Spinal cord (tissue), 10 donors: ENCODE results near the gene STPG2. TPM values are rescaled to one million over a fixed set of nuclear protein-coding genes. Genes with fewer than 3 reads are reported as not detected.

ENCODE experiments used
- DNase-seq, 6 donors: peaks; one replicate each; pipeline versions ENCODE4 v3.0.0 to v3.0.0-alpha.2; 2013 to 2015; ENCODE audit warnings: low spot score in 6 of 6, low read depth in 4 of 6
- H3K27ac ChIP-seq: one replicate; pipeline ENCODE4 v1.5.1; 2013; ENCODE audit warnings: low read depth, low read length, control low read depth
- H3K27me3 ChIP-seq: one replicate; pipeline ENCODE4 v1.6.1; 2013; ENCODE audit warnings: low read length; ENCODE audit not compliant: control insufficient read depth, insufficient read depth
- H3K36me3 ChIP-seq: one replicate; pipeline ENCODE4 v1.6.1; 2013; ENCODE audit warnings: low read length; ENCODE audit not compliant: control insufficient read depth, insufficient read depth
- H3K4me1 ChIP-seq: one replicate; pipeline ENCODE4 v1.6.1; 2013; ENCODE audit warnings: low read length; ENCODE audit not compliant: control insufficient read depth, insufficient read depth
- H3K4me3 ChIP-seq: one replicate; pipeline ENCODE4 v1.5.1; 2013; ENCODE audit warnings: low read depth, low read length, control low read depth
- H3K9me3 ChIP-seq: one replicate; pipeline ENCODE4 v1.6.1; 2013; ENCODE audit warnings: low read length; ENCODE audit not compliant: control insufficient read depth, insufficient read depth
- WGBS: methylation state at CpG from one replicate; pipeline ENCODE4 v1.1.5; 2013; ENCODE audit warnings: missing lambda C conversion rate; ENCODE audit not compliant: insufficient coverage; 5-methylcytosine and 5-hydroxymethylcytosine counted together
- polyA plus RNA-seq, 2 donors: library from polyadenylated mRNA; unstranded; fragments of 120-200 nt; gene quantifications; one replicate each; pipeline ENCODE4 v1.2.1, GENCODE V29; 2013; ENCODE audit not compliant: insufficient read length in 2 of 2
- total RNA-seq, 2 donors: library from RNA; depleted of rRNA in 1 of 2; stranded (reverse); fragments of 120-200 nt in 1 of 2; fragments of >200 nt in 1 of 2; gene quantifications; one replicate each; pipeline versions ENCODE4 v1.2.3 to v1.2.4, GENCODE V29; 2013 to 2014
- donor health status: healthy.

Gene STPG2
- total and polyA plus RNA-seq, 4 donors: 0.13 to 2.7 (median 0.61) TPM

GRCh38 chr4:97868097-97868496 lies 275.2 kb downstream of the STPG2 start:
- WGBS: no CpG with 5 or more reads among the region's 4 CpGs

GRCh38 chr4:97867557-97868091 lies 275.7 kb downstream of the STPG2 start:
- Histone ChIP-seq H3K27me3 (no peaks in the 10 kb centered on the region), H3K27ac (no peak overlapping the region), H3K36me3 (no peaks in the 10 kb centered on the region), H3K9me3 (no peaks in the 10 kb centered on the region), H3K4me3 (no peak overlapping the region), H3K4me1 (no peaks in the 10 kb centered on the region)
- WGBS: no CpG with 5 or more reads among the region's 1 CpG
- DNase-seq: peak in 2 of 6 donors; percentile 7 to 11

More at GRCh38 chr4:97868097-97868496, 275.2 kb downstream of the STPG2 start:
- Histone ChIP-seq H3K36me3 (no peaks in the 10 kb centered on the region), H3K9me3 (no peaks in the 10 kb centered on the region), H3K4me1 (no peaks in the 10 kb centered on the region), H3K27ac (no peak overlapping the region), H3K27me3 (no peaks in the 10 kb centered on the region), H3K4me3 (no peak overlapping the region)
- DNase-seq: no peak

GRCh38 chr4:97866821-97867556 lies 276.3 kb downstream of the STPG2 start:
- Histone ChIP-seq H3K9me3 (no peaks in the 10 kb centered on the region), H3K27me3 (no peaks in the 10 kb centered on the region), H3K4me1 (no peaks in the 10 kb centered on the region), H3K27ac (no peak overlapping the region), H3K4me3 (no peak overlapping the region), H3K36me3 (no peaks in the 10 kb centered on the region)
- peak in 2 of 6 donors; percentile 8 to 9 for DNase-seq

- H3K36me3 ChIP-seq: no peaks in the 10 kb centered on the region
- H3K4me3 ChIP-seq: no peak overlapping the region
- no peaks in the 10 kb centered on the region for H3K27me3 ChIP-seq
- H3K27ac ChIP-seq: no peak overlapping the region
- H3K4me1 ChIP-seq: no peaks in the 10 kb centered on the region
- DNase-seq: no peak
- no CpG with 5 or more reads among the region's 1 CpG for WGBS
- H3K9me3 ChIP-seq: peaks cover 2% of the 10 kb centered on the region
Observed at GRCh38 chr4:97851115-97851514, 292.2 kb downstream of the STPG2 start.

- Histone ChIP-seq H3K27ac (no peak overlapping the region), H3K4me1 (no peaks in the 10 kb centered on the region), H3K4me3 (no peak overlapping the region), H3K27me3 (no peaks in the 10 kb centered on the region), H3K9me3 (no peaks in the 10 kb centered on the region), H3K36me3 (no peaks in the 10 kb centered on the region)
- no peak for DNase-seq
Observed at GRCh38 chr4:97845758-97846157, 297.5 kb downstream of the STPG2 start.

DNA sequence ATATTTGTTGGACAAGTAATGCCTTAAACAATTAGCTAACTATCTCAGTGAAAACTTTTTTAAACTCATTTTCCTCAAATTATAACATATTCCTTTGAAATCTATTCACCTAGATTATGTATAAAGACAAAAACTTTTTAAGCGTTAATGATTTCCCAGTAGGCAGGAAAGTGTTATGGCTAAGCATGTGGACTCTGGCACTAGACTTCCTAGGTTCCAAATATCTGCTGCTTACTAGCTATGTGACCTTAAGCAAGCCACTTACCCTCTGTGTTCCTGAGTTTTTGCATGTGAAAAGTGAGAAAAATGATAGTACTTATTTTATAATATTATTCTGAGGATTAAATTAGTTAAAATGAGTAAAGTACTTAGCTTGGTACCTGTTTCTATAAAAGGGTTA lies 301.8 kb downstream of the STPG2 start:
- Histone ChIP-seq H3K27ac (no peak overlapping the region), H3K27me3 (no peaks in the 10 kb centered on the region), H3K36me3 (no peaks in the 10 kb centered on the region), H3K4me1 (no peaks in the 10 kb centered on the region), H3K9me3 (no peaks in the 10 kb centered on the region), H3K4me3 (no peak overlapping the region)
- WGBS: no CpG with 5 or more reads among the region's 1 CpG
- DNase-seq: no peak

GRCh38 chr4:97836662-97837061 lies 306.6 kb downstream of the STPG2 start:
- H3K4me3 ChIP-seq: no peak overlapping the region
- no peaks in the 10 kb centered on the region for H3K36me3 ChIP-seq
- H3K9me3 ChIP-seq: no peaks in the 10 kb centered on the region
- no peaks in the 10 kb centered on the region for H3K4me1 ChIP-seq
- no peak for DNase-seq
- no peaks in the 10 kb centered on the region for H3K27me3 ChIP-seq
- no peak overlapping the region for H3K27ac ChIP-seq

GRCh38 chr4:97828646-97829045 lies 314.6 kb downstream of the STPG2 start:
- no peak for DNase-seq

GRCh38 chr4:97819294-97819693 lies 324.0 kb downstream of the STPG2 start:
- no peaks in the 10 kb centered on the region for H3K4me1 ChIP-seq
- H3K36me3 ChIP-seq: no peaks in the 10 kb centered on the region
- no peak overlapping the region for H3K27ac ChIP-seq
- WGBS: no CpG with 5 or more reads among the region's 1 CpG
- no peak overlapping the region for H3K4me3 ChIP-seq
- no peaks in the 10 kb centered on the region for H3K27me3 ChIP-seq
- no peaks in the 10 kb centered on the region for H3K9me3 ChIP-seq
- DNase-seq: peak in 1 of 6 donors; percentile 6

More at GRCh38 chr4:97828646-97829045, 314.6 kb downstream of the STPG2 start:
- no peaks in the 10 kb centered on the region for H3K4me1 ChIP-seq
- no peak overlapping the region for H3K4me3 ChIP-seq
- no peaks in the 10 kb centered on the region for H3K36me3 ChIP-seq
- H3K9me3 ChIP-seq: no peaks in the 10 kb centered on the region
- 91% methylated on average over 7 of the region's 7 CpGs for WGBS
- H3K27ac ChIP-seq: no peak overlapping the region
- no peaks in the 10 kb centered on the region for H3K27me3 ChIP-seq

GRCh38 chr4:97812768-97813167 lies 330.5 kb downstream of the STPG2 start:
- DNase-seq: peak in 1 of 6 donors; percentile 41

More at GRCh38 chr4:97812768-97813167, 330.5 kb downstream of the STPG2 start:
- Histone ChIP-seq H3K4me3 (no peak overlapping the region), H3K27me3 (no peaks in the 10 kb centered on the region), H3K27ac (no peak overlapping the region), H3K9me3 (no peaks in the 10 kb centered on the region), H3K36me3 (no peaks in the 10 kb centered on the region), H3K4me1 (no peaks in the 10 kb centered on the region)
- WGBS: 100% methylated on average over 1 of the region's 1 CpG
